GM18517 (cell line): Measurements from ENCODE around the gene EEF2K.

Source experiments
- ATAC-seq: cut with Tn5 transposase; IDR thresholded peaks from one replicate; pipeline ENCODE4 v1.9.1; 2021; ENCODE audit warnings: mild to moderate bottlenecking, moderate library complexity; ENCODE audit not compliant: unreplicated experiment

The EEF2K gene

GRCh38 chr16:22314661-22315626 lies 108.9 kb downstream of the EEF2K start:
- no peak for ATAC-seq

GRCh38 chr16:22315979-22316378 lies 109.9 kb downstream of the EEF2K start:
- no peak for ATAC-seq

- ATAC-seq: no peak
These were observed 110.3 kb downstream of the EEF2K start for GRCh38 chr16:22316411-22316811.

GRCh38 chr16:22317001-22317530 lies 111.0 kb downstream of the EEF2K start:
- ATAC-seq: no peak

- no peak for ATAC-seq
These were observed 111.5 kb downstream of the EEF2K start for GRCh38 chr16:22317625-22318024.

- no peak for ATAC-seq
These were observed 112.7 kb downstream of the EEF2K start for GRCh38 chr16:22318690-22319358.

- no peak for ATAC-seq
These were observed 114.7 kb downstream of the EEF2K start for GRCh38 chr16:22320572-22321339.

GRCh38 chr16:22321340-22322001 lies 115.4 kb downstream of the EEF2K start:
- no peak for ATAC-seq

GRCh38 chr16:22322021-22322471 lies 116.0 kb downstream of the EEF2K start:
- no peak for ATAC-seq

GRCh38 chr16:22322741-22323140 lies 116.7 kb downstream of the EEF2K start:
- ATAC-seq: no peak

GRCh38 chr16:22323173-22323958 lies 117.3 kb downstream of the EEF2K start:
- ATAC-seq: no peak

GRCh38 chr16:22323959-22324786 lies 118.1 kb downstream of the EEF2K start:
- no peak for ATAC-seq

GRCh38 chr16:22324787-22325597 lies 118.9 kb downstream of the EEF2K start:
- ATAC-seq: no peak

- ATAC-seq: no peak
These were observed 119.7 kb downstream of the EEF2K start for GRCh38 chr16:22325598-22326368.

GRCh38 chr16:22326369-22326652 lies 120.2 kb downstream of the EEF2K start:
- ATAC-seq: no peak

GRCh38 chr16:22326771-22327445 lies 120.8 kb downstream of the EEF2K start:
- no peak for ATAC-seq

- ATAC-seq: no peak
These were observed 121.3 kb downstream of the EEF2K start for GRCh38 chr16:22327446-22327775.
